IMR-90 (cell line): ENCODE results near the gene MRPL20. TPM values are rescaled to one million over a fixed set of nuclear protein-coding genes. Genes with fewer than 3 reads are reported as not detected.
"Not testable (repeated sequence)": the region's sequence is repeated elsewhere in the genome, so short reads cannot be mapped to it uniquely, and the experiment has no call there.

ENCODE experiments used
- ATAC-seq: fragments of 200-7000 bp; cut with Tn5 transposase; 2 replicates; pipeline ENCODE4 v1.9.1; 2020; ENCODE audit warnings: low read depth, mild to moderate bottlenecking, moderate library complexity
- BruUV-seq: library from RNA; stranded (reverse); fragments of 400-500 nt; replicated peaks from 2 replicates; lab custom pipeline; 2021; lab: Mats Ljungman, UMichigan
- CTCF ChIA-PET: fragments of 300-600 bp; formaldehyde crosslinking; extraction: SDS; loops from one replicate; lab custom pipeline; 2021; ENCODE audit warnings: antibody characterized with exemption; lab: Yijun Ruan, JAX
- POLR2A ChIA-PET: fragments of 300-600 bp; sonication (Branson Sonifier 250); formaldehyde crosslinking; loops from one replicate; lab custom pipeline; 2022; ENCODE audit warnings: antibody characterized with exemption; ENCODE audit not compliant: unreplicated experiment; lab: Charles Lee
- DNase-seq: peaks from one replicate; pipeline ENCODE4 v3.0.0; 2013
- H2AFZ ChIP-seq: replicated peaks from 2 replicates; pipeline ENCODE3; 2013; ENCODE audit warnings: low read length, mild to moderate bottlenecking; ENCODE audit not compliant: poor library complexity
- H2AK5ac ChIP-seq: 2 replicates; pipeline ENCODE4 v1.6.1; 2013; ENCODE audit warnings: low read depth, low read length, inconsistent platforms
- H2AK9ac ChIP-seq: replicated peaks from 2 replicates; pipeline ENCODE3; 2013; ENCODE audit warnings: mild to moderate bottlenecking, low read depth, low read length, moderate library complexity; ENCODE audit not compliant: poor library complexity
- H2BK120ac ChIP-seq: 2 replicates; pipeline ENCODE4 v1.6.1; 2013; ENCODE audit warnings: low read depth, low read length, inconsistent platforms
- H2BK15ac ChIP-seq: 3 replicates; pipeline ENCODE4 v1.6.1; 2013; ENCODE audit warnings: low read depth, low read length, inconsistent platforms
- H2BK20ac ChIP-seq: 2 replicates; pipeline ENCODE4 v1.6.1; 2013; ENCODE audit warnings: low read depth, mild to moderate bottlenecking, inconsistent platforms, low read length, moderate library complexity
- H2BK5ac ChIP-seq: 2 replicates; pipeline ENCODE4 v1.6.1; 2013; ENCODE audit warnings: mild to moderate bottlenecking, low read depth, low read length, inconsistent platforms; ENCODE audit not compliant: poor library complexity, severe bottlenecking
- H3K14ac ChIP-seq: replicated peaks from 2 replicates; pipeline ENCODE4 v1.6.1; 2013; ENCODE audit warnings: low read depth, low read length, inconsistent platforms
- H3K18ac ChIP-seq: 2 replicates; pipeline ENCODE4 v1.6.1; 2013; ENCODE audit warnings: low read depth, low read length, control low read depth
- H3K23ac ChIP-seq: 2 replicates; pipeline ENCODE4 v1.6.1; 2013; ENCODE audit warnings: low read depth, low read length, inconsistent platforms
- H3K27ac ChIP-seq: 2 replicates; pipeline ENCODE4 v1.5.1; 2013; ENCODE audit warnings: mild to moderate bottlenecking, control low read depth, low read length; ENCODE audit not compliant: insufficient read depth
- H3K27me3 ChIP-seq: 2 replicates; pipeline ENCODE4 v1.6.1; 2013; ENCODE audit warnings: low read length; ENCODE audit not compliant: control insufficient read depth, insufficient read depth
- H3K36me3 ChIP-seq: 2 replicates; pipeline ENCODE4 v1.6.1; 2013; ENCODE audit warnings: low read length, mixed read lengths; ENCODE audit not compliant: control insufficient read depth, insufficient read depth
- H3K4ac ChIP-seq: 2 replicates; pipeline ENCODE4 v1.6.1; 2013; ENCODE audit warnings: low read depth, low read length, inconsistent platforms
- H3K4me1 ChIP-seq: 2 replicates; pipeline ENCODE4 v1.6.1; 2013; ENCODE audit warnings: low read length, mixed read lengths; ENCODE audit not compliant: control insufficient read depth, insufficient read depth
- H3K4me2 ChIP-seq: 2 replicates; pipeline ENCODE4 v1.6.1; 2013; ENCODE audit warnings: low read depth, mild to moderate bottlenecking, control low read depth, low read length, moderate library complexity
- H3K4me3 ChIP-seq: 2 replicates; pipeline ENCODE4 v1.5.1; 2013; ENCODE audit warnings: low read depth, mild to moderate bottlenecking, control low read depth, low read length, moderate library complexity; ENCODE audit not compliant: insufficient read depth
- H3K56ac ChIP-seq: 2 replicates; pipeline ENCODE4 v1.6.1; 2013; ENCODE audit warnings: low read length, inconsistent platforms; ENCODE audit not compliant: insufficient read depth; ENCODE audit errors: extremely low read depth
- H3K79me1 ChIP-seq, 2 experiments: 2 replicates each; pipeline ENCODE4 v1.6.1; 2013; ENCODE audit warnings: low read length in 2 of 2, inconsistent platforms in 1 of 2, low read depth in 1 of 2
- H3K9ac ChIP-seq: 2 replicates; pipeline ENCODE4 v1.6.1; 2013; ENCODE audit warnings: low read depth, low read length, control low read depth
- H3K9me1 ChIP-seq: 2 replicates; pipeline ENCODE4 v1.6.1; 2013; ENCODE audit warnings: low read length, inconsistent platforms; ENCODE audit not compliant: insufficient read depth
- H3K9me3 ChIP-seq: 2 replicates; pipeline ENCODE4 v1.6.1; 2013; ENCODE audit warnings: low read length; ENCODE audit not compliant: control insufficient read depth, insufficient read depth
- H4K20me1 ChIP-seq: 2 replicates; pipeline ENCODE4 v1.6.1; 2013; ENCODE audit warnings: low read length, inconsistent platforms; ENCODE audit not compliant: insufficient read depth
- H4K5ac ChIP-seq: 2 replicates; pipeline ENCODE4 v1.6.1; 2013; ENCODE audit warnings: mild to moderate bottlenecking, low read depth, low read length, control low read depth
- H4K8ac ChIP-seq, 2 experiments: 2 replicates each; pipeline ENCODE4 v1.6.1; 2013; ENCODE audit warnings: low read depth in 2 of 2, low read length in 2 of 2, control low read depth in 1 of 2, inconsistent platforms in 1 of 2
- H4K91ac ChIP-seq: 2 replicates; pipeline ENCODE4 v1.6.1; 2013; ENCODE audit warnings: low read depth, low read length, inconsistent platforms; ENCODE audit not compliant: insufficient read depth
- WGBS, 2 experiments: methylation state at CpG; one replicate each; pipeline versions ENCODE4 v1.1.5 to v1.1.7; 2013; ENCODE audit warnings: missing lambda C conversion rate in 2 of 2; ENCODE audit not compliant: insufficient read length in 1 of 2; ENCODE audit errors: extremely low coverage in 2 of 2; 5-methylcytosine and 5-hydroxymethylcytosine counted together
- dilution Hi-C: fragments of 300-500 bp; cut with HindIII; formaldehyde crosslinking; loops from one replicate; pipeline ENCODE4 v1.14.3; 2018; ENCODE audit warnings: low sequenced_read_pairs; ENCODE audit not compliant: unreplicated experiment
- in situ Hi-C: fragments of 300-500 bp; cut with MboI; formaldehyde crosslinking; loops from 3 replicates; pipeline ENCODE4 v1.14.3; 2019; ENCODE audit warnings: low sequenced_read_pairs, inconsistent platforms, mixed read lengths
- intact Hi-C: fragments of 100-400 bp; cut with micrococcal nuclease; formaldehyde crosslinking; loops from 2 replicates; pipeline ENCODE4 v1.10.0; 2022
- polyA plus RNA-seq, 3 experiments: library from polyadenylated mRNA; depleted of rRNA; stranded (reverse); fragments of >200 nt; gene quantifications; 2 replicates each; pipeline ENCODE4 v1.2.3, GENCODE V29; 2012; ENCODE audit warnings: low replicate concordance in 1 of 3
- total RNA-seq: library from RNA; depleted of rRNA; stranded (reverse); fragments of >200 nt; gene quantifications from 2 replicates; pipeline ENCODE4 v1.2.3, GENCODE V29; 2012

Gene MRPL20
- total and polyA plus RNA-seq, 2 of the 4 experiments (the other 2 are of a cell fraction) = 141 to 157 TPM

GRCh38 chr1:1385339-1385738 is 21.8 kb downstream of the MRPL20 start:
- H3K4me2 ChIP-seq, H3K56ac ChIP-seq, H2AK9ac ChIP-seq, POLR2A ChIA-PET, H2BK120ac ChIP-seq, H4K5ac ChIP-seq, H3K18ac ChIP-seq, intact Hi-C loops, H2AK5ac ChIP-seq, H3K9me1 ChIP-seq, H2AFZ ChIP-seq, H2BK5ac ChIP-seq, H4K8ac ChIP-seq, H3K4ac ChIP-seq, DNase-seq, H3K27ac ChIP-seq, H4K91ac ChIP-seq, H2BK20ac ChIP-seq, dilution Hi-C loops, BruUV-seq, in situ Hi-C loops, H3K9ac ChIP-seq, H3K27me3 ChIP-seq, H3K9me3 ChIP-seq, H3K14ac ChIP-seq, CTCF ChIA-PET, H3K4me1 ChIP-seq, H3K23ac ChIP-seq, H3K4me3 ChIP-seq, H2BK15ac ChIP-seq, ATAC-seq: not testable (repeated sequence)
- peaks cover 14 to 40% of the 10 kb centered on the region in 2 experiments; a peak in 3 of 4 replicates for H3K79me1 ChIP-seq
- peaks cover 13% of the 10 kb centered on the region for H4K20me1 ChIP-seq
- 95% methylated on average over 16 of the region's 29 CpGs; no CpG with 5 or more reads in 1 of the 2 experiments for WGBS, 2 experiments
- H3K36me3 ChIP-seq = peaks cover 52% of the 10 kb centered on the region
